NCI-H146 treated with DMSO at 0.1 percent for 48 hours (cell line): ENCODE results near the gene PLA2G2F.

Experiments
- DNase-seq: peaks from one replicate; lab custom pipeline; 2025; ENCODE audit not compliant: unreplicated experiment; lab: John Stamatoyannopoulos, UW

Gene PLA2G2F

DNA sequence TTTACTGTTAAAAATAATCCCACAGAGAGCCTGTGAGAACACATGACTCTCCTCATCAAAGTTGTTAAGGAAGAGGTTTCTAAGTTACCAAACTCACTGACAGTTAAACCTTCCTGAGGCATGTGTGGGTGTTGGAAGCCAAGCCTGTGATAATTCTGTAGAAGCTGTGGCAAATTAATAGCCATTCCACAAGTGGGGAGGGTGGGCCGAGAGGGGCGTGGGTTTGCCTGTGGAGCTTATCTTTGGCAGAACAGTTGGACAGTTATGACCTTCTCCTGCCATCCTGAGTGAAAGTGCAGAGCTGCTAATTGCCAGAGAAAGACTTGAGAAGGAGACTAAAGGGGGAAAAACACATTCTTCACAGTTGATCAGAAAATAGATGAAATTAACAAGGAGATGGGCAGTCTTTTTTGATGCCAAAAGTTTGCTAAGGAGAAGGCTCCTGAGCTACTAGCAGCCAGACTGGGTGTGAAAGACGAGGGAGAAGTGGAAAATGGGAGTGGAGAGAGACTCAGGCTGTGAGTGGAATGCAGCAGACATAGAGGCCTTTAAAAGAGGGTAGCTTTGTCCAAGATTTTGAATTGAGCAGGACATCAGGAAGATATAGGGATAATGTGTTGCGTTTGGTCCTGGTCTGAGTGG, 48.8 kb downstream of the PLA2G2F start:
- no peak for DNase-seq

DNA sequence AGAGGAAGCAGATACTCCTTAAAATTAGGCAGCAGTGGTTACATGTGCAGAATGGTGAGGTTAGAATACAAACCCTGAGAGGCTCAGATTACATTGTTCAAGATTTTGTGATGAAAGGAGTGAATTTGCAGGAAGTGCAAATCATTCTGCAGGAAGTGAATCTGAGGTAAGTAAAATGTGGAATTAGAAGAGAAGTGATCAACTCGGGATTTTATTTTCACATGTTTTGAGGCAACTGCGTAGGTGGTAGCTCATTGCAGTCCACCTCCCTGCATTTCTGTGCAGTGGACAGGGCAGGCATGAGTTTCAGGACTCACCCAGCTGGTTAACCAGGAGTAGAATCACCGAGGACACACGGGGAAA, 49.3 kb downstream of the PLA2G2F start:
- DNase-seq = no peak

DNA sequence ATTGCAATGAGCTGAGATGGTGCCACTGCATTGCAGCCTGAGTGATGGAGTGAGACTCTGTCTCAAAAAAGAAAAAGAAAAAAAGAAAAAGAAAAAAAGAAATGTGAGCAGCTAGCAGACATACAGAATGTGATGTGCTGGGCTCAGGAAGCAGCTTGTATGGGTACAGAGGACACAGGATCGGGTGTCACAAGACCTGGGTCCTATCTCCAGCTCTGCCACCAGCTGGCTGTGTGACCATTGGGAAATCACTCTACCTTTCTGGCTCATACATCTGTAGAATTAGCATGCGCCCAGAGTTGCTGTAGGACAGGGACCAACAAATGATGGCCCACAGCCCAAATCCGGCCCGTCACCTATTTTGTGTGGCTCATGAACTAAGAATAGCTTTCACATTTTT, 50.5 kb downstream of the PLA2G2F start:
- DNase-seq = no peak

DNA sequence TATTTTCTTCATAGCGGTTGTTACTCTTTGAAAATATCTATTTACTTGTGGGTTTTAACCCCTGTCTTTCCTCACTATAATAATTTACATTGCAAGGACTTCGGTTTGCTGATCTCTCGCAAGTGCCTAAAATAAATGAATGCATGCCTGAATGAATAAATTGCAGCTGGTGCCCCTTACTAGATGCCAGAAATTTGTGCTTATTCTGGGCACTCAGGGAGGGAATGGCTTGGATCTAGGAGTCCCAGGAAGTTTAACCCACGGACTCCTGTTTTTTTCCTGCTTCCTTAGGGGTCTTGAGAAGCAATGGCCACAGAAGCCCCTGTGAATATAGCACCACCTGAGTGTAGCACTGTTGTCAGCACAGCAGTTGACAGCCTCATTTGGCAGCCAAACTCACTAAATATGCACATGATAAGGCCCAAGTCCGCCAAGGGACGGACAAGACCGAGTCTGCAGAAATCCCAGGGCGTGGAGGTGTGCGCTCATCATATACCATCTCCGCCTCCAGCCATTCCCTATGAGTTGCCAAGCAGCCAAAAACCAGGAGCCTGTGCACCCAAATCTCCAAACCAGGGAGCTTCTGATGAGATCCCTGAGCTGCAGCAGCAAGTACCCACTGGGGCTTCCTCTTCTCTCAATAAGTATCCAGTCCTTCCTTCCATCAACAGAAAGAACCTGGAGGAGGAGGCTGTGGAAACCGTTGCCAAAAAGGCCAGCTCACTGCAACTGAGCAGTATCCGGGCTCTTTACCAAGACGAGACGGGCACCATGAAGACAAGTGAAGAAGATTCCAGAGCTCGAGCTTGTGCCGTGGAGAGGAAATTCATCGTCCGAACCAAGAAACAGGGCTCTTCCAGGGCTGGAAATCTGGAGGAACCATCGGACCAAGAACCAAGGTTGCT, 51.4 kb downstream of the PLA2G2F start:
- no peak for DNase-seq

DNA sequence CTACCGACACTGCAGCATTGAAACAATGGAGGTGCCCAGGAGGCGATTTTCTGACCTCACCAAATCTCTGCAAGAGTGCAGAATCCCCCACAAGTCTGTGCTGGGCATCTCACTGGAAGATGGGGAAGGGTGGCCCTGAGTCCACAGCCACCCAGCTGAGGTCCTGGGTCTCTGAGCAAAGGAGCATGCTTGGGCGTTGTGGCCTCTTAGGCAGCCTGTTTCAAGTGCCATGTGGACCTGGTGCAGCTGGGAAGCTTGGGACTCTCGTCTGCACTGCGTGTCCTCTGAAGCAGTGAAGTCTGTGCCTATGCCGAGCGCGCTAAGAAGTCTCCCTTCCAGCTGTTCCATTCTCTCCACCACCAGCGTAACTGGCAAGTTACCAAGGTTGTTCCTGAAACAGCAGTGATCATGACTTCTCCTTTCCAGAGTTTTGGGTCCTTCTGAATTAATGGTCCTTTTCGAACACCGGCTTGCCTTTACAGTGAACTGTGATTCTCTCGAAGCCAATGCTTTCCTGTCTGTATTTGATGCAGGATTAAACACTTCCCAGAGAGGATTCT, 52.2 kb downstream of the PLA2G2F start:
- no peak for DNase-seq

DNA sequence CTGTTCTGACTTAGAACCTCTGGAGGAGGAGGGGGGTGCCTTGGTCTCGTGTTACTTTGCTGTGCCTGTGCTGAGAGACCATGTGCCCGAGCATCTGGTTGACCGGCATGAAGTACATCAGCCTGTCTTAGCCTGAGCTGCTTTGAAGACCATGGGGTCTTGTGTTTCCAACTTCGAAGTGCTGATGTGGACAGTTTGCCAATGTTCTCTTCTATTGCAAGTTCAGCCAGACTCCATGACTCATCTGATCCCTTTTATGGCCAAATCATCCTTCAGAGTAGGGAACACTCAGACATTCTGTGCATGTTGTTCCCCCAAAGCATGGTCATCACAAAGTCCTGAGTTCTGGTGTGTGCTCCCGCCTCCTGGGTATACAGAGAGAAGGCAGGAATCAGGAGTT, 53.2 kb downstream of the PLA2G2F start:
- DNase-seq = no peak

DNA sequence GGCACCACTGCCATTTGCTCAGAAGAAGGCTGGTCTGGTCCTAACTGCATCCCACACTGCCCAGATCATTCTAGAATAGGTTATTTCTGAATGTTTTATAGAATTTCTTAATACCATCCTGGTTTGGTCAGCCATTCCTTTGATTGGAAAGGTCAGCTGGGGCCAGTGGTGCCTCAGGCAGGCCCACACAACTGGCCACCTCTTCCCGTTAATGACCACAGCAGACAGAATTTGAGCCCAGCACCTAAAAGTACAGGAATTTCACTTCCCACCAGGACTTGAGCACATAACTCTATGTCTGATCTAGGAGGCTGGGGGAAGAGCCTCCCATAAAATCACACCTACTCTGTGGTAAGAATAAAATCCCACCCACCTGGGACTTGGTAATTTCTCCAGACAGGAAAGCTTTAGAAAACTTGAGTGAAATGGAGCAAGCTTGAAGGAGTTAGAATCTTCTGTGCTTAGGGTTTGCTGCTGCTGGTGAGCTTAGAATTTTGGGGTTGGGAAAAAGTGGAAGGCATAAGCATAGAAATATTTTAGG, 53.8 kb downstream of the PLA2G2F start:
- no peak for DNase-seq

DNA sequence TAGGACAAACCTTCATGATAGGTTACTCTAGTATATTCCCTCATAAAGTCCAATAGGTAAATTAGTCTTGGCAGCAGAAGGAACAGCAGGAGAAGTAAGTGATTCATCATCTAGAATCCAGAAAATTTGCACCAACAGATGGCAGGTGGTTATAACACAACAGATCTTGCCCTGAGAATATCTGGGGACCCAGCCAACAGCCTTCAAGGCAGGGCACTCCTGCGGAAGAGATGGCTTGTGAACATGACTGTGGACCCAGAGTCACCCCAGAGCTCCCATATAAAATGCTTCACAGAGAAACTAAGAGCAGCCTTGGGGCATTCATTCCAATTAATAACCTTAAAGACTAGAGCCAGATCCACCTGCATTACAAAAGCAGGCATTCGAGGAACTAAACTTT, 55.1 kb downstream of the PLA2G2F start:
- no peak for DNase-seq

DNA sequence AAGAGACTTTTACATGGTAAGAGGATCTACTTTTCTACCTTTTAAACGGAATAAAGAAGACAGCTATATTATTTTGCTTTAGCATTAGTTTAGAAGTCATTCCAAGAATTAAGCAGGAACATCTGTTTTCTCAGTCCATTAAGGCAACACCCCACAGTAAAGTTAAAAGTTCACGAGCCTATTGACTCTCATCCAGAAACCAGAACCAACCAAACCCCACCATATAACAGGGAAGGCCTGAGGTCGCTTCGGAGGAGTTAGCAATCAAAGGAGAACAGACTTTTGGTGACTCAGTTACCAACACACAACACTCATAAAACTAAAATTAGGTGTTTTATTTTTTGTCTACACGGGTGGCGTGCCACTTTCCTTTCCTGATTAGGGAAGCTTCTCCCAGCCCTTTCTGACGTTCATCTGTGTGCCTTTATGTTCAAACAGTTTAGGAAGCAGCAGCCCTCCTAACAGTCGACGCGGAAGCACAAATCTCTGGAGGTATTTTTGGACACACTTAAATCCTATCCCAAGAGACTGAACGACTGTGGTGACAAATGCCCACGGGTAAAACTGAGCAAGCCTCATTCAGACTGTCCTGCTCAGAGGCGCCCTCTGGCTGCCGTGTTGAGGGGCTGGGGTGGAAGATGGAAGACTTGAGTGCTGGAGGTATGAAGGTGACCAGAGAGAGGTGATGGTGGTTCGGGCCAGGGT, 55.8 kb downstream of the PLA2G2F start:
- DNase-seq = no peak

DNA sequence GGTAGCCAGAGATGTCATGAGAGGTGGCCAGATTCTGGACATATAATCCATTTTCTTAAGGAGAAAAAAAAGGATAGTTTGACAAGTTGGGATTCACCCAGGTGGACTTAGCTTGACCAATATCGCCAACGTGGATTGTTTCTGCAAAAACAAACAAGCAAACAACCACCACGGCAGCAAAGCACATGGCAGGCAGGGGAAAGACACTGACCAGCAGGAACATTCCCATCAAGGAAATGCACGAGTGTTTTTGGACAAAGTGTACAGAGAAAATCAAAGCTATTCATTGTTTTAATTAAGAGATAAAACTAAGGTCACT, 56.3 kb downstream of the PLA2G2F start:
- DNase-seq = no peak

DNA sequence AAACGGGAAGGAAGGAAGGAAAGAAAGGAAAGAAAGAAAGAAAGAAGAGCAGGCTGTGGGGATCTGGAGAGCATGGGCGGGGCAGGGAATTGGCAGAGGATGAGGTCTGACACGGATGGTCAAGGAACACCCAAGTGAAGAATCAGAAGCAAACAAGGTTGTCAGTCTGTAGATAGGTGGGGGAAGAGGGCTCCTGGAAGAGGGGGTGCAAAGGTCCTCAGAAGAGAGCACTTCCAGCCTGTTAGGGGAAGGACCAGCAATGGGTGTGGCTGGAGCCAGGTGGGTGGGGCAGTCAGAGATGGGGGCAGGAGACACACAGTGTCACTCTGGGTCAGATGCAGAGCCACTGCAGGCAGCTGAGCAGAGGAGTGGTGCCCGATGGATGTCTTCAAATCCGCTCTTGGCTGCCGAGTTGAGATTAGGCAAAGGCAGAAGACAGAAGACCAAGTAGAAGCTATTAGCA, 58.2 kb downstream of the PLA2G2F start:
- no peak for DNase-seq

DNA sequence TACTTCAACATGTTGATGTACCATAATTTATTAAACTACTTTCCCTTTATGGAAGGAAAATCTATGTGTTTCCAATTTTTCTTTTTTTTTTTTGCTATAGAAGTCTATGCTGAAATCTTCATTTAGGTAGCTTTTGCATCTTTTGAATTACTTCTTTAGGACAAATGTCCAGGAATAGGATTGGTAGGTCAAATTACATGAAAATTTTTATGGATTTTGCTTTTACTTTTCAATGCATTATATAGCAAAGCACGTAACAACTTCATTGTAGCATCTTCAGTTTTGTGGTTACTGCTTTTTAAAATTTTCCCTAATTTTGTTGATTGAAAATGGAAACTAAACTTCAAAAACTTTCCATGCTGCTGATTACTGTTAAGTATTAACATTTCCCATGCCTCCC, 59.2 kb downstream of the PLA2G2F start:
- DNase-seq = no peak

DNA sequence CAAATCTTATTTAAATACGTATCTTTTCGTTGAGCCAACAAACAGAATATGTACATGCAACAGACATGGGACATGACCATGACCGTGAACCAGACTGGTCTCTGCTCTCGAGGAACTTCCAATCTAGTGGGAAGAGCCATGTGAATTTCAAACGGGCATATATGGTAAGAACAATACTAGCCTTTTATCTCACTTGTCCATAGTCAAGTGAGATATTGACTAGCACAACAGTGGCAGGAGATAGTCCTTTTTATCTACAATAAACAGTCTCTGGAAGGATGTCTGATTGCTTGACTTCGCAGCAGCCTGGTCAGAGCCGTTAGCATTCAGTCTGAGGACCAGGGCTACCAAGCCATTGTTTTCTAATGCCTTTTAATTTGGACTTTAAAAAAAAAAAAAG, 59.8 kb downstream of the PLA2G2F start:
- DNase-seq = no peak

DNA sequence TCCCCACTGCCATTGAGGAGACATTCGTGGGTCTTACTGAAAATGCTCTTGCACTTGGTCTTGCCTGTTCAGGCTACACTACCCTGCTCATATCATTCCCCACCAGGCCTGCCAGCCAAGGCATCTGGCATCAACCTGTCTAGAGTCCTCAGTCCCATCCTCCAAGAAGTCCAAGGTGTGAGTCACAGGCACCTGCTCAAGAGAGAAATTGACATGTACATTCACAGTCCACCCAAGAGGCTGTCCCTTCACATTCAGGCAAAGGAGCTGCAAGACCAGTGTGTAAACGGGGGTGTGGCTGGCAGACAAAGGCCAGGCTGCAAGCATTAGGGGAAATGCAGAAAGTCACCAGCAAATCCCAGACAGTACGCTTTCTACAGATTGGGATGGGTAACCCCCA, 60.3 kb downstream of the PLA2G2F start:
- DNase-seq = no peak

DNA sequence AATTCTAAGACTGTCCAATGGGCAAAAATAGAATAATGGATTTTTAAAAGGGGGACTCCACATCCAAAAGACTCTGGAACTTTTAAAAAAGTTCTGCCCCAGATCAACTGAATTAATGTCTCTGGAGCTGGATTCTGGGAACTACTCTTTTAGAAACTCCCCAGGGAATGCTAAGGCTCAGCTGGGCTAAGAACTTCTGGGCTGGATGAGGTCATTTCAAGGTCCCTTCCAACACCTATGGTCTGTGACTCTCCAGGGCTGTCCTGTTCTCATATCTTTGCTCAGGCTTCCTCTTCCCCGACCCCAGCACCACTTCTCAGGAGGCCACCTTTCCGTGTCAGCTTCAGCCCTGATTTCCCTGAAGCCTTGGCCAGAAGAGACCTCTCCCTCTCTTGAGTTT, 60.7 kb downstream of the PLA2G2F start:
- no peak for DNase-seq
